Measurements from ENCODE around the gene TMEM150A.
"Not testable (repeated sequence)": the region's sequence is repeated elsewhere in the genome, so short reads cannot be mapped to it uniquely, and the experiment has no call there.

TMEM150A gene, protein sequence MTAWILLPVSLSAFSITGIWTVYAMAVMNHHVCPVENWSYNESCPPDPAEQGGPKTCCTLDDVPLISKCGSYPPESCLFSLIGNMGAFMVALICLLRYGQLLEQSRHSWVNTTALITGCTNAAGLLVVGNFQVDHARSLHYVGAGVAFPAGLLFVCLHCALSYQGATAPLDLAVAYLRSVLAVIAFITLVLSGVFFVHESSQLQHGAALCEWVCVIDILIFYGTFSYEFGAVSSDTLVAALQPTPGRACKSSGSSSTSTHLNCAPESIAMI

DNA sequence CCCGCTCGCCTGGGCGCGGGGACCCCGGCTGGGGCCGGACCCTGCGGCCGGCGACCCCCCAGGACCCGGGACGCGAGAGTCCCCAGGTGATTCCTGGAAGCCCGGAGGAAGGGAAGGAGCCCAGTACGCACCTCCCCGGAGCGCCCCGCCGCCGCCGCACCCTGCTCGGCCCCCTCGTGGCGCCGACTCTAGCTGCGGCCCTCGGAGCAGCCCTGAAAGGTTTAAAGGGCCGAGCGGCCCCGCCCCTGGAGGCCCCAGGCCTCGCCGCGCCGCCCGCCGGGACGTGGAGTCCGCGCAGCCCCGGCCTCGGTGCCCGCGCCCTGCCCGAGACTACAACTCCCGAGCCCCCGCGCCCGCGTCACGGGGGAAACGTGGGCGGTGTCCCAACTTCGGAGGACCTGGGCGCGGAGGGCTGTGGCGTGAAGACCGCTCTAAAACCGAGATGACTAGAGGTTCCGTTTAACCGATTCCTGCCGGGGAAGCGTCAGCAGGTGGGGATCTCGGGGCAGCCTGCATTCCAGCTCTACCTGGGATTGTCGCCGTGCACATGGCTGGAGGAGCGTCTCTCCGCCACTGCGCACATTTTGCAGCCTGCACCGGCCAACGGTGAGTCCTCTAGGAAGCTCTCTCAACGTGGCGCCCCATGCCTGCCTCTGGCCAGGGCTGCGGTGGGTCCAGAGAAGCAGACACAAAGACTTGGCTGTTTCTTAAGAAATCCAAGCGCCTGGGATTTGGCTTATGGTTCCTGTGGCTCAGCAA, at the start of gene TMEM150A:
Gene TMEM150A, minus strand, starts transcription at position 223 of the 759 bp plus-strand sequence. CDS start 750 bp downstream, outside the sequence.
- DNase-seq, result peak; percentile 94

DNA sequence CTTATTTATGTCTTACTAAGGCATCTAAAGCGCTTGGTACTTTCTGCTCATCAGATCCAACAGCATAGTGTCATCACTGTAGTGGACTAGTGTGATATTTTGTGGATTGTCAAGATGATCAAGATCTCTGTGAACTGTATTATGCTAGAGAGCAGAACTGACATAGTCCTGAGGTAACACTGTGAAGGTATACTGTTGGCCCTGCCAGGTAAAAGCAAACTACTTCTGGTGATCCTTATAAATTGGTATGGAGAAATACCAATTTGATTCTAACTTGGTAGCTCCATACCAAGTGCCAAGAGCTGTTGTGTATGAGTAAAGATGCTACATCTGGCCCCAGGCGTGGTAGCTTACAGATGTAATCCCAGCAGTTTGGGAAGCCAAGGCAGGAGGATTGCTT, 49.6 kb upstream of the TMEM150A start:
- DNase-seq, result no peak

DNA sequence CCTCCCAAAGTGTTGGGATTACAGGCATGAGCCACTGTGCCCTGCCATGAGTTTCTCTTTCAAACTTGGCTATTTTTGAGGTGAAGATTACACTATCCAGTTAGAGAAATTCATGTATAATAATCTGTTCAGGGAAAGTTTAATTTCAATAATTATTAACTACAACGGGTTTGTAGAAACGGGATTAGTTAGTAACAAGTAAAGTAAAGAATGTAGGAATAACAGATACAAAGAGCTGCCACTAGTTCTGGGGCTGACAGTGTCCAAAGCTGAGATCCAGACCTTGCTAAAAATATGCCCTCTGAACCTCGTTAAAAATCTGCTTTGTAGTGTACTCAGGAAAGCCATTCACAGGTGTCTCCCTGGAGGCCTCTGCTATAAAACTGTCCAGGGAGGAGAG, 48.6 kb upstream of the TMEM150A start:
- DNase-seq, result no peak

DNA sequence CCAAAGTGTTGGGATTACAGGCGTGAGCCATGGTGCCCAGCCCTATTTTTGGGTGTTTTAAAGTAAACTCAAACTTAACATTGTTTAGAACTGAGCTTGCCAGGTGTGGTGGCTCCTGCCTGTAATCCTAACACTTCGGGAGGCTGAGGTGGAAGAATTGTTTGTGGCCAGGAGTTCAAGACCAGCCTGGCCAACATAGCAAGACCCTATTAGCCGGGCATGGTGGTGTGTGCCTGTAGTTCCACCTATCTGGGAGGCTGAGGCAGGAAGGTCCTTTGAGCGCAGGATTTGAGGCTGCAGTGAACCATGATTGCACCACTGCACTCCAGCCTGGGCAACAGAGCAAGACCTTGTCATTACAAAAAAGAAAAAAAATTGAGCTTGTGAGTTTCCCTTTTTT, 48.0 kb upstream of the TMEM150A start:
- DNase-seq, result no peak

DNA sequence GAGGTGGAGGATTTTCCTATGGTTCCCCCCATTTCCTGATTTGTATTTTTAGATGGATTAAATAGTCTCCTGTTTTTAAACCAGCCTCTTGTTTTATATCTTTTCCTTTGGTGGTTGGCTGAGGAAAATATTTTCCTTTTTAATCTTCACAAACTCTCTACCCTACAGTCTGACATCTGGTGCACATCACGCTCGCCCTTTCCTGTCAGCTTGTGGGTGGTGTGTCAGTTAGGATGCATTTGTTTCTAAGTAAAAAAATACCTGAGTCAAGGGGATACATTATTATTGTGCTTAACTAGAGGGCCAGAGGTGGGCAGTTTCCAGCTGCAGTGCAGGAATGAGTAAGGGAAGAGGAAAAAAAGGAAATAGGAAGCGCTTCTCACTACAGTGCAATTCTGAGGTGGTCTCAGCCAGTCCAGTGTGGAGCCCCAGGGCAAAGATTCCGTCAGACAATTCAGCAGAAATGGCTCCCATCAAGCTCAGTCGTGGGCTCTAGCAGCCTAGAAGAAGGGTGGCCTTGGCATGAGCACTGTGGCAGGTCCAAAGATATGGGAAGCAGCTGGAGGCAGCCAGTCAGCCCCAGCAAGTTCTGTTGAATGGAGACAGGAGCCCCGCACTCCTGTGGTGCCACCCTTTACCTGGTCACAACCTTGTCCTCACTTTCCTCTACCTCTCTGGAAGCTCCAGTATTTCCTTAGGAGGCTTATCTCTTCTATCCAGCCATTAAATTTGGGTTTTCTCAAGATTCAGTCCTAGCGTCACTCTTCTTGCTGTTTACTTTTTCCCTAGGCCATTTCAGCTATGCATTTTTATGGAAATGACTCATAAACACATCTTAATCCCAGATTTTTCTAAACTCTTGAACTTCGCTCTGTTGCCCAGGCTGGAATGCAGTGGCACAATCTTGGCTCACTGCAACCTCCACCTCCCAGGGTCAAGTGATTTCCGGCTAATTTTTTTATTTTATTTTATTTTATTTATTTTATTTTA, 47.0 kb upstream of the TMEM150A start:
- DNase-seq, result no peak

DNA sequence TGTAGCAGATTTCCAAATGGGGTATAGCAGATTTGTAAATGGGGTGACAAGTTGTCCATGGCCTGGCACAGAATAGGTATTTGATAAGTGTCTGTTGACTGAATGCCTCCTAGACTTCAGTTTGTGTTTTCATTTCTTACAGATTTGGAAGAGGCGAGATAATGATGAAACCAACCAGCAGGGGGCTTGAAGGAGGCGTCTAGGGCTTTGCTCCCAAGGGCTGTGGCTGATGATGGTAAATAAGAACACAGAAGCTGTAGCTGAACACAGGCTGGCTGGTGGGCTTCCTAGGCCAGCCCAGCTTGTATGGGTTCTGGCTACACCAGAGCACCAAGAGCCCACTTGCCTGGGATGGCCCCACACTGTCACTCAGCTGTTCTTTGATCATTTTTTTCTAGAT, 46.1 kb upstream of the TMEM150A start:
- no peak for DNase-seq

DNA sequence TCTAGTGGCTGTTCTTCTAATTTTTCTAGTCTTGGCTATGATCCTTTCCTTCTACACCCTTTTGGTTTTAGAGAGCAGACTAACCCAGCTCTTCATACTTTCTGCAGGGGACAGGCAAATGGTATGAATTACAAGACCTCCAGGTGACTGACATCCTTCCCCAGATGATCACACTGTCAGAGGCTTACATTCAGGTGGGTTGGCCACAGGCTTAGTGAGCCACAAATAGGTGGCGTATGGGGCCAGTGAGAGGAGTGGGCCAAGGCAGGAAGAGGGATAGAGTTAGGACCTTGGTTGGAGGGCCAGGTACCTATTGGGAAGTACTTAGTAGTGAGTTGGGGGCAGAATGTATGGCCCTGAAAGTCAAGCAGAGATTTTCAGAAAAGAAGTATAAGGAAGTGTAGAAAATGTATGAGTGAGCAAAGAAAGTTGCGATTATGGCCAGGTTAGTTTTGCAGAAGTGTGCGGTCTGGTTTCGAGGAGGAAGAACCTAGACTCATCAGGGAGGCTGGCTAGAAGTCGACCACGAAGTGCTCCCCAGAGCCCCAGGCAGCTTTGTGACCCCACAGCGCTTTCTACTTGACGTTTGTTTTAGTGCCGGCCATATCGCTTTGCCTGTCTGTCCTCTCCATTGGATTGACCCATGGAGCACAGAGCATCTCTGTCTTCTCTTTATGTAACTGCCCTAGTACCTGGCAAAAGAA, 45.5 kb upstream of the TMEM150A start:
- DNase-seq, result no peak

DNA sequence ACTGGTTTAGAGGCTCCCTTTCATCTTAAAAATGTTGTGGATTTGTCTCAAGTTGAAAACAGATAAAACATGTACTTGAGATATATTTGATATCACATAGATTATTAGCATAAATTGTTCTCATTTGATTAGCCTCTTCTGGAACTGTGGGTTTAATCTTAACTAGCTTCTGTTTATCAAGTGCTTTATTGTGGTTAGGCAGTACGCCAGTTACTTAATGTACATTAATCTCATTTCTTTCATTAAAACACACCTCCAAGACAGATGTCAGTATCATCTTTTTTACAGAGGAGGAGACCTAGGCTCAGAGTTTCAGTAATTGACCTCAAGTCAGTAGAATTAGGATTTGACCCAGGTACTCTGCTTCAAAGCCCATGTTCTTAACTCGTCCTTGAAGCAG, 43.7 kb upstream of the TMEM150A start:
- DNase-seq, result no peak

DNA sequence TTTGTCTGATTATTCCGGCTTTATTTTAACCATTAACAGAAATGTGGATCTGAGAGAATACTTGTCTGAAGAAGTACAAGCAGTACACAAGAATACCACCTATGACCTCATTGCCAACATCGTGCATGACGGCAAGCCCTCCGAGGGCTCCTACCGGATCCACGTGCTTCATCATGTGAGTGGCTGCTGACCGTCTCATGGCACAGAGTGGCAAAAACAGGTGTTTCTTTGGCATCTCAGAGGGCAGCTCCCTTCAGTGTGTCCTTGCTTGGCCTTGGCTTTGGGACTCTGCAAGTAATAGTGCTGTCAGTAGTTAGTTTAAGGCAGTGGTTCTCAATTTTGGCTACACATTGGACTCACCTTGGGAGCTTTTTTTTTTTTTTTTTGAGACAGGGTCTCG, 42.4 kb upstream of the TMEM150A start:
- no peak for DNase-seq

DNA sequence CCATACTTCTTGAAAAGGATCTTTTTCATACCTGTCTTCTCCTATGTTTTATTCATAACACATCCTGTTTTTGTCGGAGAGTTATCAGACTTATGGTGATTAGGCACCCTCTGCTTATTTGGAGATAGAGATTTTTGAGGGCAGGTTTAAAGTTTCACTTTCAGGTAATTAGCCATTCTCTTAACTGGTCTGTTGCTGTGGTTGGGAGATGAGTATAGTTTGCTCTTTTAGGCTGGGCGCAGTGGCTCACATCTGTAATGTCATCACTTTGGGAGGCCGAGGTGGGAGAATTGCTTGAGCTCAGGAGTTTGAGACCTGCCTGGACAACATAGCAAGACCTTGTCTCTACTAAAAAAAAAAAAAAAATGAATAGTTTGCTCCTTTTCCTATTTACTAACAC, 40.2 kb upstream of the TMEM150A start:
- DNase-seq, result no peak

DNA sequence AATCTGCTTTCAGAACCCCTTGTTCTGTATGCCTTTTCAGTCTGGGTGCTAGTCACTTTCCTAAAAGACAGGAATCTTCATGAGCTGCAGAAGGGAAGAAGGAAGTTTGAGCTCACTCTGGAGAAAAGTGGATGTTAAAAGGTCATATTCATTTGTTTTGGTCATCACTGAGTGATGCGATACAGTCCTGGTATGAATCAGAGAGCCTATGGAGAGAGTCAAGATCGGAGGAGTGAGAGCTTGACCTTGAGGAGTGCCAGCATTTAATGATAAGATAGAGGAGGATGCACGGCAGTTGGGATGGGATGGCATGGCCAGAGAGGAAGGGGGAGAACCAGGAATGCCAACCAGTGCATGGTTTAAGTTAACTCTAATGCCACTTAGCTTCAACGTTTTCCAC, 33.1 kb upstream of the TMEM150A start:
- no peak for DNase-seq

DNA sequence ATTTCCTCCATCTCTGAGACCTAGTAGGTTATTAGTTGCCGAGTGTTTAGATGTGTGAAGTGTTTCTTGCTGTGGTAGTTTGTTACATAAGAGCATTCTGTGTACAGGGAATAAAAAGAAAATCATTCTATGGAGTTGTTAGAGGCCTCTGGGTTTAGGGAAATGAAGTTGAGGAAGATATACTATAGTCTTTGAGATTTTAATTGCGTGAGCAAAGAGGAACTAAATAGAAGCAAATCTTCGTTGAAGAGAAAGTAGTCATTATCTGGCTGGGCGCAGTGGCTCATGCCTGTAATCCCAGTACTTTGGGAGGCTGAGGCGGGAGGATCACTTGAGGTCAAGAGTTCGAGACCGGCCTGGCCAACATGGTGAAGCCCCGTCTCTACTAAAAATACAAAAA, 32.5 kb upstream of the TMEM150A start:
- no peak for DNase-seq

DNA sequence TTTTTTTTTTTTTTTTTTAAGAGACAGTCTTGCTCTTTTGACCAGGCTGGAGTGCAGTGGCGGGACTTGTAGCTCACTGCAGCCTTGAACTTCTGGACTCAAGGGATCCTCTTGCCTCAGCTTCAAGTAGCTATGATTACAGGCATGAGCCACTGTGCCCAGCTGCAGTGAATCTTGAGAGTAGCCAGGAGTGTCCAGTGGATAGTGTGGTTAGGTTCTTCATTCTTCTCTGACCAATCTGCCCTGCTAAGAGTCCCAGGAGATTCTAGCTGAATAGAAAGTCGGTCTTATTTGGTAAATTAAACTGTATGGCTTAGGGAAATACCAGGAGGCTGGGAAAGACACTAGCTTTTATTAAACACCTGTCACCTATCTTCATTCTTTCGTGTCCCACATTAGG, 28.8 kb upstream of the TMEM150A start:
- no peak for DNase-seq

DNA sequence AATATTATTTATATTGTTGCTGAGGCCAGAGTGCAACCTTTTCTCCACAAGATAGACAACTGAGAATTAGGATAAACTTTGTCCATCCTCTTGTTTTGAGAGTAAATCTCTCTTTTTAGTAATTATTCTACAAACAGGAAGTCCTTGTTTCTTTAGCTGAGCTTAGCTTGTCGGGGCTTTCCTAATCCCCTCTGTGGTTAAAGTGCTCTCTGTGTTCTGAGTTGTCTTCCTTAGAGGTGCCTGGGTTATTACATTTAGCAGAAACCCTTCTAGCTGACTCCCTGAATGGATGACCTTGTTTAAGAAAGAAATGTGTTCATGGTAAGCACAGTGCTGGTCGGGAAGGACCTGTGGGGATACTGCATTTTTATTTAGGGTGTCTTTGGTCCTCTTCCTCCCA, 26.2 kb upstream of the TMEM150A start:
- DNase-seq, result no peak

DNA sequence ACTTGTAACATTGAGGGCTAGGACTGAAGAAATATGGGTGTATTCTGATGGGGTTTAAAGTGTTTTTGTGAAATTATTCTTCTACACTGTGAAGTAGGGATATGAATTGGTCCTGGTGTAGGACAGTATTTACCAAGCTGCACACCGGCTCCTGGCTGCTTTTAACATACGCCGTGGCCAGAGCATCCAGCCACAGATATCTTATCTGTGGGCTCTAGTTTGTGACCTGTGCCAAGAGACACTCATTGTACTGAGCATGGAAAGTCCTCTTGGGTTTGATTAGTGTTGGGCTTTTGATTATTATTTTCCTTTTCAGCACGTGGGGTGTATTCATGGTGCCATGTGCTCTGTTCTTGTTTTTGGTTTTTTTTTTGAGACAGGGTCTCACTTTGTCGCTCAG, 21.5 kb upstream of the TMEM150A start:
- no peak for DNase-seq

DNA sequence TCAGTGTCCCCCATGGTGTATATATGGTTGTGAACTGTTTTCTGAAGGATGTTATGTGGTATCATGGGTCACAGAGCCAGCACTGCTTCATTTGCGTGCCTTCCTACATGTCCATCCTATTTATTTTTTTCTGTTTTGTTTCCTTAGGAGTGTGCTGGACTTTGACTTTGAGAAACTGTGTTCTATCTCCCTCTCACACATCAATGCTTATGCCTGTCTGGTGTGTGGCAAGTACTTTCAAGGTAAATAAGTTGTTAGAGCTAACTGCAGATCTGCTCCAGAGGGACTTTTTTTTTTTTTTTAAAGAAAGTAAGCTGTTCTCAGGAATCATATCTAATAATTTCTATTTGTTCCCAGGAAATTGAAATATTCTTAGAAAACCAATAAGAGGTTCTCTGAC, 18.8 kb upstream of the TMEM150A start:
- no peak for DNase-seq

DNA sequence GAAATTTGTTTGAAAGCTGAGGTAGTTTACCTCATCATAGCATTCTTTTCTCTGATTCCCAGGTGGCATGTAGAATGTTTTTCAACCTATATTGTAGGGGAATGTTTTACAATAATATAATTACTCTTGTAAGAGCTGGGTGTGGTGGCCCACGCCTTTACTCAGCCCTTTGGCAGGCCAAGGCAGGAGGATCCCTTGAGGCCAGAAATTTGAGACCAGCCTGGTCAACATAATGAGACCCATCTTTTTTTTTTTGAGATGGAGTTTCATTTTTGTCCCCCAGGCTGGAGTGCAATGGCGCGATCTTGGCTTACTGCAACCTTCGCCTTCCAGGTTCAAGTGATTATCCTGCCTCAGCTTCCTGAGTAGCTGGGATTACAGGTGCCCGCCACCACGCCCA, 17.1 kb upstream of the TMEM150A start:
- no peak for DNase-seq

DNA sequence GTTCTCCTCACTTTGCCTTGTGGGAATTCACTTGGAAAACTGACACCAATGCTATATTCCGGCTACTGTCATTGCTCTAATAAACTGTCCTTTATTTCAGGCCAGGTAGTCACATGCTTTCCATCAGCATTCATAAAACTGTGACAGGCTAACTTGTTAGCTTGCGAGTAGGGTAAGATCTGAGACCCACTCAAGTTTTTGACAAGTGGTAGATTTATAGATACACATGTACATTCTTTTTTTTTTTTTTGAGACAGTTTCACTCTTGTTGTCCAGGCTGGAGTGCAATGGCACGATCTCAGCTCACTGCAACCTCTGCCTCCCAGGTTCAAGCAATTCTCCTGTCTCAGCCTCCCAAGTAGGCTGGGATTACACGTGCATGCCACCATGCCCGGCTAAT, 15.2 kb upstream of the TMEM150A start:
- DNase-seq, result not testable (repeated sequence)

DNA sequence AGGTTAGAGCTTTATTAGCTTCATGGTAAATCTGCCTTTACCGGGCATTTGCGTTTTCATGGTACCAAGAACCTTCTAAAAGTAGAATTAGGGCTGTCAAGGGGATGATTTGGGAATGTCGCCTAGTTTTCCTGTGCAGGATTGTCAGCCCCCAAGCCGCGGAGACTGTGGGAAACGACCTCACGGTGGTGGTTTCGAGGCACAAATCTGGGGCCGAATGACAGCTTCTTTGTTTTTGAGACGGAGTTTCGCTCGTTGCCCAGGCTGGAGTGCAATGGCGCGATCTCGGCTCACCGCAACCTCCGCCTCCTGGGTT, 12.9 kb upstream of the TMEM150A start:
- DNase-seq, result no peak

DNA sequence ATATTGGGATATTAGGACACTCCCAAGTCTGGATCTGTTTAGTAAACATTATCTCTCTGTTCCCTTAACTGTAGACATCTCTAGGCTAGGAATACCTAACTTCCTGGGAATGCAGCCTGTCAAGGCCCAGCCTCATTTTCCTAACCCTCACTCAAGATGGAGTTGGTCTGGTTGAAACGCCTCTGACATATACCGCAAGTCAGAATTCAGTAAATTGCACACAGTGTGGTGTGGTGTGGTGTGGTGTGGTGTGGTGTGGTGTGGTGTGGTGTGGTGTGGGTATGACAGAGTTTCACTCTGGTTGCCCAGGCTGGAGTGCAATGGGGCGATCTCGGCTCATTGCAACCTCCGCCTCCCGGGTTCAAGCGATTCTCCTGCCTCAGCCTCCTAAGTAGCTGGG, 12.3 kb upstream of the TMEM150A start:
- not testable (repeated sequence) for DNase-seq

DNA sequence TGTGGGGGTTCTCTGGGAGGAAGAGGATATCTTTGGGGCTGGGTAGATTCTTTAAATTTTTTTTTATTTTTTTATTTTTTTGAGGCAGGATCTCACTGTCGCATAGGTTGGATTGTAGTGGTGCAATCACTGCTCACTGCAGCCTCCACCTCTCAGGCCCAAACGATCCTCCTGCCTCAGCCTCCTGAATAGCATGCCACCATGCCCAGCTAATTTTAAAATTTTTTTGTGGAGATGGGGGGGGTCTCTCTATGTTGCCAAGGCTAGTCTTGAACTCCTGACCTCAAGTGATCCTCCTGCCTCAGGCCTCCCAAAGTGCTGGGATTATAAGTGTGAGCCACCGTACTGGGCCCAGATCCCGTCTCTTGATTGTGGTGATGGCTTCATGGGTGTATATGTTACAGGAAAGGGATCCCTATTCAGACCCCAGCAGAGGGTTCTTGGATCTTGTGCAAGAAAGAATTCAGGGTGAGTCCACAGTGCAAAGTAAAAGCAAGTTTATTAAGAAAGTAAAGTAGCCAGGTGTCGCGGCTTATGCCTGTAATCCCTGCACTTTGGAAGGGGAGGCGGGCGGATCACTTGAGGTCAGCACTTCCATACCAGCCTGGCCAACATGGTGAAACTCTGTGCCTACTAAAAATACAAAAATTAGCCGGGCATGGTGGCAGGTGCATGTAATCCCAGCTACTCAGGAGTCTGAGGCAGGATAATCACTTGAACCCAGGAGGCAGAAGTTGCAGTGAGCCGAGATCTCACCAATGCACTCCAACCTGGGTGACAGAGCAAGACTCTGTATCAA, 11.4 kb upstream of the TMEM150A start:
- no peak for DNase-seq
